H1 (cell line): Measurements from ENCODE around the gene OGG1. TPM values are rescaled to one million over a fixed set of nuclear protein-coding genes. Genes with fewer than 3 reads are reported as not detected.

ENCODE experiments used
- CTCF ChIA-PET: fragments of 300-600 bp; sonication (Branson Sonifier 250); formaldehyde crosslinking; loops from one replicate; lab custom pipeline; 2021; ENCODE audit not compliant: partially characterized antibody; lab: Charles Lee
- POLR2A ChIA-PET: fragments of 300-600 bp; sonication (Branson Sonifier 250); formaldehyde crosslinking; loops from one replicate; lab custom pipeline; 2021; ENCODE audit warnings: inconsistent platforms; ENCODE audit not compliant: partially characterized antibody; lab: Charles Lee
- DNase-seq, 2 experiments: peaks; one replicate each; pipeline versions ENCODE4 v3.0.0 to v3.0.0-alpha.2; 2010 to 2022; ENCODE audit warnings: low spot score in 2 of 2, low read depth in 1 of 2, mixed read lengths in 1 of 2
- FAIRE-seq: peaks from 2 replicates; lab custom pipeline; 2011; peaks lifted over from hg19 to GRCh38; lab: Jason Lieb, UNC
- H2AFZ ChIP-seq: 2 replicates; pipeline ENCODE4 v1.8.1; 2012; ENCODE audit warnings: low read length, inconsistent platforms
- H2AK5ac ChIP-seq: 2 replicates; pipeline ENCODE4 v1.6.1; 2013; ENCODE audit warnings: low read depth, low read length
- H2BK120ac ChIP-seq: replicated peaks from 2 replicates; pipeline ENCODE3; 2013; ENCODE audit warnings: low read depth, low read length, inconsistent platforms
- H2BK12ac ChIP-seq: 2 replicates; pipeline ENCODE4 v1.6.1; 2013; ENCODE audit warnings: low read depth, low read length
- H2BK15ac ChIP-seq: 2 replicates; pipeline ENCODE4 v1.6.1; 2013; ENCODE audit warnings: low read length
- H2BK20ac ChIP-seq: 2 replicates; pipeline ENCODE4 v1.6.1; 2013; ENCODE audit warnings: low read length
- H2BK5ac ChIP-seq: 2 replicates; pipeline ENCODE4 v1.6.1; 2013; ENCODE audit warnings: low read depth, low read length
- H3K14ac ChIP-seq: 2 replicates; pipeline ENCODE4 v1.6.1; 2013; ENCODE audit warnings: inconsistent platforms; ENCODE audit not compliant: insufficient read length
- H3K18ac ChIP-seq: 2 replicates; pipeline ENCODE4 v1.6.1; 2013; ENCODE audit warnings: low read length; ENCODE audit errors: extremely low read depth
- H3K23ac ChIP-seq: 2 replicates; pipeline ENCODE4 v1.6.1; 2013; ENCODE audit warnings: inconsistent platforms; ENCODE audit not compliant: insufficient read length
- H3K23me2 ChIP-seq: 2 replicates; pipeline ENCODE4 v1.6.1; 2013; ENCODE audit warnings: low read depth, low read length
- H3K27ac ChIP-seq: 2 replicates; pipeline ENCODE4 v1.6.1; 2011; ENCODE audit warnings: low read depth, low read length, inconsistent platforms
- H3K27me3 ChIP-seq, 4 experiments: replicated peaks in 1 of 4; 1 replicate in 1 of 4; 2 replicates in 3 of 4; pipeline versions ENCODE4 v1.6.1 to v1.8.1; 2011 to 2013; ENCODE audit warnings: low read length in 3 of 4, mild to moderate bottlenecking in 3 of 4, inconsistent platforms in 2 of 4, mixed read lengths in 2 of 4, moderate library complexity in 1 of 4; ENCODE audit not compliant: control insufficient read depth in 3 of 4, insufficient read depth in 3 of 4; ENCODE audit errors: extremely low read depth in 1 of 4
- H3K36me3 ChIP-seq, 4 experiments: 2 replicates each; pipeline versions ENCODE4 v1.6.1 to v1.8.1; 2011 to 2013; ENCODE audit warnings: mild to moderate bottlenecking in 4 of 4, low read length in 3 of 4, moderate library complexity in 2 of 4, control low read depth in 1 of 4, inconsistent platforms in 1 of 4; ENCODE audit not compliant: insufficient read depth in 4 of 4, control insufficient read depth in 2 of 4
- H3K4ac ChIP-seq: replicated peaks from 2 replicates; pipeline ENCODE3; 2013; ENCODE audit warnings: low read length, low read depth, mixed read lengths, inconsistent platforms; ENCODE audit not compliant: insufficient read length
- H3K4me1 ChIP-seq, 4 experiments: replicated peaks in 1 of 4; 1 replicate in 1 of 4; 2 replicates in 3 of 4; pipeline versions ENCODE4 v1.6.1 to v1.8.1; 2011 to 2013; ENCODE audit warnings: low read length in 3 of 4, inconsistent platforms in 2 of 4, mixed read lengths in 1 of 4; ENCODE audit not compliant: insufficient read depth in 4 of 4, control insufficient read depth in 3 of 4
- H3K4me2 ChIP-seq, 2 experiments: 2 replicates each; pipeline versions ENCODE4 v1.6.1 to v1.8.1; 2011 to 2013; ENCODE audit warnings: low read depth in 2 of 2, low read length in 2 of 2, control low read depth in 1 of 2, inconsistent platforms in 1 of 2, mild to moderate bottlenecking in 1 of 2; ENCODE audit not compliant: insufficient read depth in 1 of 2
- H3K4me3 ChIP-seq, 4 experiments: fragments of 200-600, 300-600 bp in 1 of 4; sonication (generic), shearing (Covaris generic), sonication (Bioruptor Twin) in 1 of 4; 2 replicates each; pipeline versions ENCODE4 v1.5.1 to v1.8.1; 2011 to 2016; ENCODE audit warnings: low read length in 4 of 4, low read depth in 3 of 4, control low read depth in 2 of 4, inconsistent platforms in 2 of 4, mild to moderate bottlenecking in 2 of 4, mixed read lengths in 1 of 4, moderate library complexity in 1 of 4; ENCODE audit not compliant: insufficient read depth in 2 of 4; ENCODE audit errors: extremely low read depth in 1 of 4
- H3K56ac ChIP-seq: replicated peaks from 2 replicates; pipeline ENCODE3; 2013; ENCODE audit warnings: low read depth, mild to moderate bottlenecking, mixed read lengths, low read length, inconsistent platforms; ENCODE audit not compliant: insufficient read length
- H3K79me1 ChIP-seq: 2 replicates; pipeline ENCODE4 v1.6.1; 2013; ENCODE audit warnings: low read depth, low read length, control low read depth
- H3K79me2 ChIP-seq, 2 experiments: 2 replicates each; pipeline versions ENCODE4 v1.6.1 to v1.8.1; 2012 to 2013; ENCODE audit warnings: low read length in 2 of 2, mild to moderate bottlenecking in 2 of 2, inconsistent platforms in 1 of 2; ENCODE audit not compliant: insufficient read depth in 2 of 2, control insufficient read depth in 1 of 2
- H3K9ac ChIP-seq, 4 experiments: replicated peaks in 1 of 4; 1 replicate in 1 of 4; 2 replicates in 3 of 4; pipeline versions ENCODE4 v1.6.1 to v1.8.1; 2011 to 2013; ENCODE audit warnings: low read depth in 3 of 4, low read length in 3 of 4, control low read depth in 2 of 4, mild to moderate bottlenecking in 2 of 4, moderate library complexity in 2 of 4, inconsistent platforms in 1 of 4; ENCODE audit errors: extremely low read depth in 1 of 4
- H3K9me3 ChIP-seq, 2 experiments: 2 replicates each; pipeline versions ENCODE4 v1.6.1 to v1.8.1; 2012 to 2013; ENCODE audit warnings: mild to moderate bottlenecking in 2 of 2, moderate library complexity in 2 of 2, control low read depth in 1 of 2, inconsistent platforms in 1 of 2, low read depth in 1 of 2, low read length in 1 of 2, mixed read lengths in 1 of 2; ENCODE audit not compliant: insufficient read depth in 2 of 2
- H4K20me1 ChIP-seq, 2 experiments: replicated peaks in 1 of 2; 2 replicates each; pipeline versions ENCODE3 to v1.8.1; 2011 to 2013; ENCODE audit warnings: inconsistent platforms in 2 of 2, low read length in 2 of 2, mild to moderate bottlenecking in 1 of 2; ENCODE audit not compliant: insufficient read depth in 2 of 2, control insufficient read depth in 1 of 2
- H4K5ac ChIP-seq: 2 replicates; pipeline ENCODE4 v1.6.1; 2013; ENCODE audit warnings: low read length, low read depth, mixed read lengths, inconsistent platforms; ENCODE audit not compliant: insufficient read length
- H4K8ac ChIP-seq: 2 replicates; pipeline ENCODE4 v1.8.0; 2013; ENCODE audit warnings: mild to moderate bottlenecking, moderate library complexity, low read length, inconsistent platforms; ENCODE audit not compliant: insufficient read depth; ENCODE audit errors: extremely low read depth
- H4K91ac ChIP-seq: replicated peaks from 2 replicates; pipeline ENCODE3; 2013; ENCODE audit warnings: low read length, mixed read lengths, inconsistent platforms; ENCODE audit not compliant: insufficient read length
- CHD2 ChIP-seq: IDR thresholded peaks from 2 replicates; pipeline ENCODE4 v1.6.1; 2012; ENCODE audit warnings: low read length, improper control_type of control experiment
- WGBS, 2 experiments: shearing (Covaris generic) in 1 of 2; methylation state at CpG; one replicate each; pipeline versions ENCODE4 v1.1.6 to v1.1.7; 2013 to 2015; ENCODE audit warnings: low lambda C conversion rate in 2 of 2, mixed read lengths in 2 of 2, inconsistent platforms in 1 of 2, low coverage in 1 of 2, missing lambda C conversion rate in 1 of 2; ENCODE audit not compliant: insufficient replicate concordance in 2 of 2, insufficient coverage in 1 of 2, insufficient read length in 1 of 2; ENCODE audit errors: extremely low coverage in 1 of 2, missing lambda C conversion rate in 1 of 2; 5-methylcytosine and 5-hydroxymethylcytosine counted together
- polyA plus RNA-seq, 7 experiments: library from polyadenylated mRNA; depleted of rRNA in 3 of 7; stranded (reverse) in 5 of 7; unstranded in 2 of 7; fragments of >200 nt in 5 of 7; fragments of 200-250 nt in 2 of 7; gene quantifications; 1 replicate in 5 of 7; 2 replicates in 1 of 7; 4 replicates in 1 of 7; pipeline versions ENCODE4 v1.2.1 to v1.2.3, GENCODE V29; 2011 to 2013; ENCODE audit warnings: missing spikeins in 2 of 7, mixed read lengths in 2 of 7
- total RNA-seq: library from RNA; stranded (reverse); fragmentation: NEBNext Ultra II Directional; extraction: Animal tissue kit (Norgen Biotek cat#: 25700); gene quantifications from 2 replicates; pipeline ENCODE4 v1.2.1, GENCODE V29; 2021

The OGG1 gene
- total and polyA plus RNA-seq, 2 of the 8 experiments (the other 6 are each of a cell fraction or from before 2014, with no cell fraction given) = 29.6 to 46.8 TPM

DNA sequence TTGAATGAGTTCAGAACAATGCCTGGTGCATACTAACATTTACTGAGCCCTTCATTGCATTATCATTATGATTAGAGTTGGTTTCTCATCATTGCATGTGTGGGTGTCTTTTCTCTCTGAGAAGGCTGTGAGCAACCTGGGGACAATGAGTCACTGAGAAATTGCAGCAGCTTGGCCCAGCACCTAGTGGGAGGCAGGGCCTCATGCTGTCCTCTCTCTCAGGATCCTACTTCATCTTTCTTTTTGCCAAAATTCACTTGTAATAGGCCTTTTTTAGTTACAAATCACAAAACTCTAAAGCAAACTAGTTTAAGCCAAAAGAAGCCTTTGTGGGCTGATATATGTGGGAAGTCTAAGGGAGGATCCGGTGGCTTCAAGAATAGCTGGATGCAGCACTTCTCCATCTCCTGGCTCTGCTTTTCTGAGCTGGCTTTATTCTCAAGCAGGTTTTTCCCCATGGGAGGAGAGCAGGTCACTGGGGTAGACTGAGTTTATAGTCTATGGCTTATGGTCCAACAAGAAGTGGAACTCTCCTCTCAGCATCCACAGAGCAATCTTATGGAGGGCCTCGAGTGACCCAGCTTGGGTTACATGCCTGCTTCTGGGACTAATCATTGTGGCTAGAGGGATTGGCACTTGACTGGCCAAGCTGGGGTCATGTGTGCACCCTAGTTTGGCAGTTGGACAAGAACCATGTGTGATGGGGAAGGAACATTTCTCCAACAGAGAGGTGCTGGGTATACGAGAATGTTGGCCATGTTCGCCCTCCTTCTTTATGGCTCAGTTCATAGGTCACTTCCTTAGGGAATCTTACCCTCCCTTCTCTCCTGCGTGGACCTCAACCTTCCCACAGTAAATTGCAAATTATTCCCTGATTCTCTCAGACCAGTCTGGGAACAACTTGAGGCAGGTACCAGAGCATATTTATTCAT lies 28.7 kb downstream of the OGG1 start:
- Histone ChIP-seq H3K23me2 (no peaks in the 10 kb centered on the region; the same call in 1 of the 2 replicates), H3K79me2 (no peaks in the 10 kb centered on the region), H3K9me3 (no peaks in the 10 kb centered on the region), H2BK12ac (no peak overlapping the region), H3K4ac (no peak overlapping the region), H3K4me2 (no peak overlapping the region), H2BK5ac (no peak overlapping the region), H2BK15ac (no peak overlapping the region), H2AFZ (no peak overlapping the region), H3K9ac (no peak overlapping the region), H4K91ac (no peak overlapping the region), H3K23ac (no peak overlapping the region), H4K20me1 (no peaks in the 10 kb centered on the region), H3K4me3 (no peak overlapping the region), H3K36me3 (peaks cover 2 to 15% (median 11%) of the 10 kb centered on the region in 4 experiments; a peak in 6 of 8 replicates), H4K5ac (no peak overlapping the region), H2AK5ac (no peak overlapping the region), H3K79me1 (no peaks in the 10 kb centered on the region), H3K27me3 (peaks cover 0 to 3% (median 0%) of the 10 kb centered on the region in 4 experiments; a peak in 1 of 7 replicates), H3K56ac (no peak overlapping the region), H2BK120ac (no peak overlapping the region), H3K14ac (no peak overlapping the region), H2BK20ac (no peak overlapping the region), H3K27ac (no peak overlapping the region), H4K8ac (no peak overlapping the region), H3K4me1 (no peaks in the 10 kb centered on the region), H3K18ac (no peak overlapping the region)
- ChIA-PET POLR2A (interaction anchor here (0.6 to 2.6 kb wide), 8 partner anchors 9 to 78 kb away, joined by 3 to 6 read pairs (median 4); partner anchors contain the start of genes ARPC4, BRPF1 and TADA3), CTCF (no interaction called here)
- no peak for TF ChIP-seq CHD2
- WGBS, 2 experiments = 96% methylated on average over 5 of the region's 5 CpGs; no CpG with 5 or more reads in 1 of the 2 experiments
- DNase-seq (no peak), FAIRE-seq (no peak)
